ENCODE measurements around the gene POM121. TPM values are rescaled to one million over a fixed set of nuclear protein-coding genes. Genes with fewer than 3 reads are reported as not detected.
"Not testable (repeated sequence)": the region's sequence is repeated elsewhere in the genome, so short reads cannot be mapped to it uniquely, and the experiment has no call there.

Gene POM121
- total RNA-seq, 2 experiments from 2014 or later: 58.2 to 60.9 TPM

GRCh38 chr7:72928216-72928615 lies 3.3 kb downstream of the POM121 start:
- Mint-ChIP-seq H3K4me1 (peaks cover 19% of the 10 kb centered on the region), H3K36me3 (peaks cover 20% of the 10 kb centered on the region)
- DNase-seq; H3K27me3 Mint-ChIP-seq; H3K9me3 Mint-ChIP-seq; H3K27ac Mint-ChIP-seq; ATAC-seq (ENCODE audit: low read depth); POLR2A ChIA-PET; H3K4me3 Mint-ChIP-seq: not testable (repeated sequence)

GRCh38 chr7:72942022-72942705 lies 17.3 kb downstream of the POM121 start:
- H3K27me3 Mint-ChIP-seq, POLR2A ChIA-PET, DNase-seq, H3K4me3 Mint-ChIP-seq, H3K9me3 Mint-ChIP-seq, H3K4me1 Mint-ChIP-seq, H3K27ac Mint-ChIP-seq: not testable (repeated sequence)
- peaks cover 14% of the 10 kb centered on the region for H3K36me3 Mint-ChIP-seq
- peak; percentile 25 for ATAC-seq (ENCODE audit: low read depth)

GRCh38 chr7:72942956-72943355 lies 18.1 kb downstream of the POM121 start:
- H3K9me3 Mint-ChIP-seq; DNase-seq; H3K27me3 Mint-ChIP-seq; H3K4me3 Mint-ChIP-seq; H3K27ac Mint-ChIP-seq; ATAC-seq (ENCODE audit: low read depth); H3K4me1 Mint-ChIP-seq; POLR2A ChIA-PET: not testable (repeated sequence)
- H3K36me3 Mint-ChIP-seq: peaks cover 13% of the 10 kb centered on the region

- H3K4me1 Mint-ChIP-seq; H3K27ac Mint-ChIP-seq; H3K4me3 Mint-ChIP-seq; DNase-seq; H3K36me3 Mint-ChIP-seq; H3K27me3 Mint-ChIP-seq; ATAC-seq (ENCODE audit: low read depth); POLR2A ChIA-PET; H3K9me3 Mint-ChIP-seq: not testable (repeated sequence)
These were observed 20.0 kb downstream of the POM121 start for GRCh38 chr7:72944937-72945336.

DNA sequence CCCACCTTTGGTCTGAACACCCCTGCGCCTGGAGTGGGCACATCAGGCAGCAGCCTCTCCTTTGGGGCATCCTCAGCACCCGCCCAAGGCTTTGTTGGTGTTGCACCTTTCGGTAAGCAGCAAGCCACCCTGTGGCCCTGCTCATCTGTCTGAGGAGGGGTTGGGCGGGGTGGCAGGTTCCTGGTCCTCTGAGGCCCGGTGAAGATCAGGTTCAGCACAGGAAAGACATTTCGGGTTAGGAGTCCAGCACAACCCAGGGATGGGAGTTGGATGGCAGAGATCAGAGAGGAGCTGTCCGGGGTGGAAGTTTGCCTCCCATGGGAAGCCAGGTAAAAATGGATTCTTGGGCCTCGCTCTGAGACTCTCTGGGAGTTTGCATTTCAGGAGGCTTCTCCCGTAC lies 20.7 kb downstream of the POM121 start:
- H3K4me3 Mint-ChIP-seq; POLR2A ChIA-PET; H3K27ac Mint-ChIP-seq; ATAC-seq (ENCODE audit: low read depth); H3K36me3 Mint-ChIP-seq; H3K4me1 Mint-ChIP-seq; H3K9me3 Mint-ChIP-seq; H3K27me3 Mint-ChIP-seq; DNase-seq: not testable (repeated sequence)

- H3K27ac Mint-ChIP-seq; ATAC-seq (ENCODE audit: low read depth); H3K4me3 Mint-ChIP-seq: not testable (repeated sequence)
These were observed 21.3 kb downstream of the POM121 start for GRCh38 chr7:72946130-72946745.

DNA sequence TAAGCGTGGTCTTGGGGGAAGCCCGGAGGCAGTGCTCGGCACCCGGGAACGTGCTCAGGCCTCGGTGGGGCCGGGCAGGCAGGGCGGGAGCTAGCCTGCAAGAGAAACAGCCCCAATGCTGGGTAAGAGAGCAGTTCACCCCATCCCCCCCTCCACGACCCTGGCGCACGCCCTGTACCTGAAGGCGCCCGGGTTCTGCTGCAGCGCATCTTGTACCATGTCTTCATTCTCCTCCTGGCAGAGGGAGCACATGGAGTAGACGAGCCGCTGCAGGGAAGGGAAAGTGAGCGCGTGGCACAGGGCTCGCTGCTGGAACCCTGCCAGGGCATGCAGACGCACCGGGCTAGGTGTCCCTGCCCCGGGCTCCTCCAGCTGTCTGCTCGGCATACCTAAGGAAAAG lies 23.8 kb downstream of the POM121 start:
- DNase-seq; H3K36me3 Mint-ChIP-seq; H3K9me3 Mint-ChIP-seq; POLR2A ChIA-PET; H3K27ac Mint-ChIP-seq; H3K4me3 Mint-ChIP-seq; H3K4me1 Mint-ChIP-seq; ATAC-seq (ENCODE audit: low read depth); H3K27me3 Mint-ChIP-seq: not testable (repeated sequence)

More at GRCh38 chr7:72946130-72946745, 21.3 kb downstream of the POM121 start:
- H3K27me3 Mint-ChIP-seq, H3K36me3 Mint-ChIP-seq, H3K9me3 Mint-ChIP-seq, POLR2A ChIA-PET, H3K4me1 Mint-ChIP-seq, DNase-seq: not testable (repeated sequence)

- ATAC-seq (ENCODE audit: low read depth); POLR2A ChIA-PET; H3K9me3 Mint-ChIP-seq; H3K4me1 Mint-ChIP-seq; H3K27ac Mint-ChIP-seq; DNase-seq; H3K36me3 Mint-ChIP-seq; H3K4me3 Mint-ChIP-seq; H3K27me3 Mint-ChIP-seq: not testable (repeated sequence)
These were observed 24.4 kb downstream of the POM121 start for GRCh38 chr7:72949276-72949675.

GRCh38 chr7:72949686-72950085 lies 24.8 kb downstream of the POM121 start:
- POLR2A ChIA-PET; H3K36me3 Mint-ChIP-seq; H3K4me3 Mint-ChIP-seq; H3K9me3 Mint-ChIP-seq; ATAC-seq (ENCODE audit: low read depth); H3K27ac Mint-ChIP-seq; DNase-seq; H3K4me1 Mint-ChIP-seq; H3K27me3 Mint-ChIP-seq: not testable (repeated sequence)

GRCh38 chr7:72950432-72950831 lies 25.5 kb downstream of the POM121 start:
- H3K27me3 Mint-ChIP-seq; ATAC-seq (ENCODE audit: low read depth): not testable (repeated sequence)

GRCh38 chr7:72953901-72954562 lies 29.1 kb downstream of the POM121 start:
- not testable (repeated sequence) for H3K27ac Mint-ChIP-seq

More at GRCh38 chr7:72950432-72950831, 25.5 kb downstream of the POM121 start:
- H3K36me3 Mint-ChIP-seq, H3K9me3 Mint-ChIP-seq, H3K27ac Mint-ChIP-seq, H3K4me1 Mint-ChIP-seq, H3K4me3 Mint-ChIP-seq, POLR2A ChIA-PET, DNase-seq: not testable (repeated sequence)

DNA sequence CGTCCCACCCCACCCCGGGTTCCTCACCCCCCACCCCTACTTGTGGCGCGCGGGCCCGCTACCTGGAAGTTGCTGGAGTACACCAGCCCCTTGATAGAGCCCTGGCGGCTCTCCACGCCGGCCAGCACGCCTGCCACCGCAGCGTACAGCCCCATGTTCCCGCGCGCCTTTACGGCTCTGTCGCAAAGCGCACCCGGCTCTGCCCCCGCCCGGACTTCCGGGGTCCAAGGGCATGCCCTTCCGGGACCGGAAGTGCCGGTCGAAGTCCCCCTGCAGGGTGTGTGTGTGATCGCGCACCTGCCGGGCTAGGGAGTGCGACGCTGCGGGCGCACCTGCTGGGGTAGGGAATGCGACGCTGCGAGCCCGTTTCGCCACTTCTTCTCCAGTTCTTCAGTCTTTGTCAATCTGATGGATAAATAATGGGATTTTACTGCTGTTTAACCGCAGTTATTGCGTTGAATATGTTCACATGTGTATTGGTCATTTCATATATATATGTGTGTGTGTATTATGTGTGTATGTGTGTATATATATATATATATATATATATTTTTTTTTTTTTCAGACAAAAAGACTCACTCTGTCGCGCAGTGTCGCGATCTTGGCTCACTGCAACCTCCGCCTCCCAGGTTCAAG lies 29.8 kb downstream of the POM121 start:
- H3K4me1 Mint-ChIP-seq, H3K9me3 Mint-ChIP-seq, POLR2A ChIA-PET, H3K27me3 Mint-ChIP-seq, H3K36me3 Mint-ChIP-seq: not testable (repeated sequence)
- Mint-ChIP-seq H3K4me3 (peak overlapping the region; percentile 73), H3K27ac (peak overlapping the region; percentile 69)
- ATAC-seq (ENCODE audit: low read depth) (peak; percentile 92), DNase-seq (peak; percentile 49)

More at GRCh38 chr7:72953901-72954562, 29.1 kb downstream of the POM121 start:
- H3K27me3 Mint-ChIP-seq, H3K4me1 Mint-ChIP-seq, H3K4me3 Mint-ChIP-seq, H3K36me3 Mint-ChIP-seq, DNase-seq, POLR2A ChIA-PET, H3K9me3 Mint-ChIP-seq: not testable (repeated sequence)
- ATAC-seq (ENCODE audit: low read depth): peak; percentile 55

- H3K4me1 Mint-ChIP-seq; H3K27ac Mint-ChIP-seq; DNase-seq; H3K27me3 Mint-ChIP-seq; H3K36me3 Mint-ChIP-seq; POLR2A ChIA-PET; H3K9me3 Mint-ChIP-seq; H3K4me3 Mint-ChIP-seq; ATAC-seq (ENCODE audit: low read depth): not testable (repeated sequence)
These were observed 35.1 kb downstream of the POM121 start for GRCh38 chr7:72960029-72960428.

All from activated naive CD8-positive, alpha-beta T cell treated with anti-CD3 and anti-CD28 coated beads, Interleukin-2, amount 10 ng/mL, durations not matched to agents 7 days and 5 days (primary cell).